Natural killer cell (primary cell): ENCODE data around the gene UGT1A6. TPM values are rescaled to one million over a fixed set of nuclear protein-coding genes. Genes with fewer than 3 reads are reported as not detected.

ENCODE experiments used
- ATAC-seq, 3 donors: fragments of 150-1000 bp in 2 of 3; fragments of 200-7000 bp in 1 of 3; cut with Tn5 transposase; 1 replicate in 1 of 3; 2 replicates in 2 of 3; pipeline ENCODE4 v1.10.0; 2021; ENCODE audit warnings: mild to moderate bottlenecking in 2 of 3, moderate library complexity in 2 of 3
- DNase-seq, 2 donors: peaks; one replicate each; pipeline versions ENCODE4 v3.0.0 to v3.0.0-alpha.2; 2013 to 2021; ENCODE audit warnings: mixed read lengths in 1 of 2
- H3K27ac ChIP-seq: one replicate; pipeline ENCODE4 v1.5.1; 2013; ENCODE audit warnings: mild to moderate bottlenecking, low read length
- H3K27me3 ChIP-seq: one replicate; pipeline ENCODE4 v1.6.1; 2013; ENCODE audit warnings: low read length; ENCODE audit not compliant: control insufficient read depth, insufficient read depth
- H3K36me3 ChIP-seq: one replicate; pipeline ENCODE4 v1.6.1; 2013; ENCODE audit warnings: low read length; ENCODE audit not compliant: control insufficient read depth, insufficient read depth
- H3K4me1 ChIP-seq: one replicate; pipeline ENCODE4 v1.6.1; 2013; ENCODE audit warnings: low read length; ENCODE audit not compliant: control insufficient read depth, insufficient read depth
- H3K4me3 ChIP-seq: one replicate; pipeline ENCODE4 v1.5.1; 2013; ENCODE audit warnings: low read length
- H3K9me3 ChIP-seq: one replicate; pipeline ENCODE4 v1.6.1; 2013; ENCODE audit warnings: low read length; ENCODE audit not compliant: control insufficient read depth, insufficient read depth
- H3K27ac Mint-ChIP-seq, 2 donors: one replicate each; pipeline ENCODE4 v1.8.0; 2022; ENCODE audit warnings: mild to moderate bottlenecking in 2 of 2, mixed read lengths in 2 of 2, moderate library complexity in 1 of 2
- H3K27me3 Mint-ChIP-seq, 2 donors: one replicate each; pipeline ENCODE4 v1.8.0; 2022; ENCODE audit warnings: low read depth in 2 of 2, mixed read lengths in 2 of 2
- H3K36me3 Mint-ChIP-seq: one replicate; pipeline ENCODE4 v1.8.0; 2022; ENCODE audit warnings: mixed read lengths
- H3K4me1 Mint-ChIP-seq, 2 donors: one replicate each; pipeline ENCODE4 v1.8.0; 2022; ENCODE audit warnings: mixed read lengths in 2 of 2
- H3K4me3 Mint-ChIP-seq: one replicate; pipeline ENCODE4 v1.8.0; 2022; ENCODE audit warnings: mild to moderate bottlenecking, moderate library complexity, mixed read lengths
- H3K9me3 Mint-ChIP-seq, 2 donors: one replicate each; pipeline ENCODE4 v1.8.0; 2022; ENCODE audit warnings: mixed read lengths in 2 of 2
- CTCF ChIP-seq: fragments of 200-600 bp; IDR thresholded peaks from one replicate; pipeline ENCODE4 v1.8.0; 2022; ENCODE audit warnings: antibody characterized with exemption
- WGBS: methylation state at CpG from one replicate; pipeline ENCODE4 v1.1.7; 2013; ENCODE audit warnings: missing lambda C conversion rate; ENCODE audit not compliant: insufficient coverage; 5-methylcytosine and 5-hydroxymethylcytosine counted together
- intact Hi-C: fragments of 100-400 bp; cut with micrococcal nuclease; formaldehyde crosslinking; loops from one replicate; pipeline ENCODE4 v1.14.2; 2022
- total RNA-seq, 4 donors: library from RNA; stranded (reverse); fragments of 120-200 nt in 1 of 4; gene quantifications; one replicate each; pipeline versions ENCODE4 v1.2.3 to v1.2.4, GENCODE V29; 2013 to 2022

The UGT1A6 gene
- total RNA-seq, 3 donors from 2014 or later (not counting 1 experiment from before 2014, with no cell fraction given) = not detected

GRCh38 chr2:233819884-233820773 is 127.4 kb downstream of the UGT1A6 start:
- 83% methylated on average over 18 of the region's 18 CpGs for WGBS
- no peaks in the 10 kb centered on the region for H3K36me3 ChIP-seq

GRCh38 chr2:233820774-233821105 is 128.1 kb downstream of the UGT1A6 start:
- H3K9me3 Mint-ChIP-seq = no peaks in the 10 kb centered on the region
- no peaks in the 10 kb centered on the region for H3K9me3 ChIP-seq
- H3K4me3 Mint-ChIP-seq = no peak overlapping the region
- DNase-seq (no peak), ATAC-seq (no peak)
- no peak overlapping the region for H3K4me3 ChIP-seq
- no peak for TF ChIP-seq CTCF
- H3K27me3 Mint-ChIP-seq = peaks cover 8 to 10% of the 10 kb centered on the region in 2 donors
- peaks cover 0 to 5% of the 10 kb centered on the region in 2 donors for H3K4me1 Mint-ChIP-seq
- H3K27ac Mint-ChIP-seq = no peak overlapping the region
- H3K36me3 Mint-ChIP-seq = no peaks in the 10 kb centered on the region
- no peaks in the 10 kb centered on the region for H3K4me1 ChIP-seq
- WGBS = 94% methylated on average over 6 of the region's 6 CpGs
- intact Hi-C loops = no loop called here
- no peaks in the 10 kb centered on the region for H3K27me3 ChIP-seq
- H3K27ac ChIP-seq = no peak overlapping the region
- H3K36me3 ChIP-seq = no peaks in the 10 kb centered on the region

More at GRCh38 chr2:233819884-233820773, 127.4 kb downstream of the UGT1A6 start:
- Mint-ChIP-seq H3K4me3 (no peak overlapping the region), H3K27me3 (peaks cover 10 to 14% of the 10 kb centered on the region in 2 donors), H3K9me3 (no peaks in the 10 kb centered on the region), H3K27ac (no peak overlapping the region), H3K36me3 (no peaks in the 10 kb centered on the region), H3K4me1 (peaks cover 0 to 5% of the 10 kb centered on the region in 2 donors)
- intact Hi-C loops = no loop called here
- DNase-seq (no peak), ATAC-seq (no peak)
- Histone ChIP-seq H3K4me1 (no peaks in the 10 kb centered on the region), H3K9me3 (no peaks in the 10 kb centered on the region), H3K27me3 (no peaks in the 10 kb centered on the region), H3K4me3 (no peak overlapping the region), H3K27ac (no peak overlapping the region)
- TF ChIP-seq CTCF = no peak

- Histone ChIP-seq H3K9me3 (no peaks in the 10 kb centered on the region), H3K4me1 (no peaks in the 10 kb centered on the region), H3K4me3 (no peak overlapping the region), H3K27me3 (no peaks in the 10 kb centered on the region), H3K36me3 (no peaks in the 10 kb centered on the region), H3K27ac (no peak overlapping the region)
- Mint-ChIP-seq H3K9me3 (no peaks in the 10 kb centered on the region), H3K36me3 (no peaks in the 10 kb centered on the region), H3K4me1 (peaks cover 0 to 5% of the 10 kb centered on the region in 2 donors), H3K27ac (no peak overlapping the region), H3K27me3 (peaks cover 3 to 12% of the 10 kb centered on the region in 2 donors), H3K4me3 (no peak overlapping the region)
- intact Hi-C loops = no loop called here
- ATAC-seq (no peak), DNase-seq (no peak)
- 91% methylated on average over 3 of the region's 3 CpGs for WGBS
- no peak for TF ChIP-seq CTCF
Observed at GRCh38 chr2:233821196-233821595, 128.5 kb downstream of the UGT1A6 start.
